OCI-LY3 (cell line): Measurements from ENCODE around the gene PIGM.

ENCODE experiments used
- H2AFZ ChIP-seq: fragments of 200-600, 300-600 bp; shearing (Covaris generic); 2 replicates; pipeline ENCODE4 v1.6.0; 2014; ENCODE audit warnings: antibody characterized with exemption, low read depth, low read length
- H3K27ac ChIP-seq: fragments of 200-600, 300-600 bp; sonication (generic); 2 replicates; pipeline ENCODE4 v1.5.1; 2014; ENCODE audit warnings: mild to moderate bottlenecking, low read length, moderate library complexity, mixed read lengths
- H3K27me3 ChIP-seq: fragments of 200-600, 300-600 bp; sonication (generic); 2 replicates; pipeline ENCODE4 v1.6.1; 2014; ENCODE audit warnings: low read depth, low read length, mixed read lengths
- H3K36me3 ChIP-seq: fragments of 200-600, 300-600 bp; sonication (generic); replicated peaks from 2 replicates; pipeline ENCODE3; 2014; ENCODE audit warnings: low read depth, low read length, mixed read lengths
- H3K4me1 ChIP-seq: fragments of 300-600, 200-600 bp; sonication (generic); 2 replicates; pipeline ENCODE4 v1.6.1; 2014; ENCODE audit warnings: low read length, mixed read lengths
- H3K4me2 ChIP-seq: fragments of 200-600, 300-600 bp; sonication (generic); 2 replicates; pipeline ENCODE4 v1.6.1; 2014; ENCODE audit warnings: low read length, mixed read lengths
- H3K4me3 ChIP-seq: fragments of 300-600, 200-600 bp; sonication (generic); 2 replicates; pipeline ENCODE4 v1.5.1; 2014; ENCODE audit warnings: antibody characterized with exemption, mild to moderate bottlenecking, low read length, moderate library complexity
- H3K79me2 ChIP-seq: fragments of 300-600, 200-600 bp; shearing (Covaris generic); 2 replicates; pipeline ENCODE4 v1.6.1; 2014; ENCODE audit warnings: mild to moderate bottlenecking, low read length, mixed read lengths
- H3K9ac ChIP-seq: fragments of 300-600, 200-600 bp; shearing (Covaris generic); 2 replicates; pipeline ENCODE4 v1.6.0; 2014; ENCODE audit warnings: mild to moderate bottlenecking, low read length, moderate library complexity
- H3K9me3 ChIP-seq: fragments of 200-600, 300-600 bp; shearing (Covaris generic); 2 replicates; pipeline ENCODE4 v1.6.1; 2014; ENCODE audit warnings: low read length, mixed read lengths; ENCODE audit not compliant: insufficient read depth
- H4K20me1 ChIP-seq: fragments of 200-600, 300-600 bp; sonication (generic); 2 replicates; pipeline ENCODE4 v1.6.1; 2016; ENCODE audit warnings: low read length, mixed read lengths; ENCODE audit not compliant: insufficient read depth
- EZH2phosphoT487 ChIP-seq: fragments of 200-600 bp; shearing (Covaris generic); IDR thresholded peaks from 2 replicates; pipeline ENCODE4 v1.6.1; 2018; ENCODE audit warnings: antibody characterized with exemption, mixed run types, low read depth
- TF ChIP-seq, protein P1 (sequence below): fragments of 200-600, 300-600 bp; sonication (generic); IDR thresholded peaks from 2 replicates; pipeline ENCODE4 v1.5.1; 2014; ENCODE audit warnings: antibody characterized with exemption, low read length, low read depth

Gene PIGM

DNA sequence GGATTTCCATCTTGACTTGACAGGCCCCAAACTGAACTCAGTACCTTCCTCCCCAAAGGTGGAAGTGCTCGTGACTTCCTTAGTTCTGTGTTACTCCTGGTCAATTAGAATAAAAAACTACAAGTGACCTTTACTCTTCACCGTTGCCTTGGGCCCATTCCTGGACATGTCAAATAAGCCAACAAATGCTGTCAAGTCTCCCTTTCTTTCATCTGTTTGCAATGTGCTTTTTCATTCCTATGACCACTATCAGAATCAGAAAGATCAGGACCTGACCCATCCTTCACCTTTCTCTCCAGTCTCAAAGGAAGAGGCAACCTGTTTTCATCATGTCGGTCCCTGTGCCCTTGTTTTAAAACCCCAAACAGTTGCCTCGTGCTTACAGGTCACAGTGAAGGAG, 43.1 kb upstream of the PIGM start:
- no peak overlapping the region for H2AFZ ChIP-seq
- TF ChIP-seq EZH2phosphoT487 = no peak
- TF ChIP-seq, protein P1, sequence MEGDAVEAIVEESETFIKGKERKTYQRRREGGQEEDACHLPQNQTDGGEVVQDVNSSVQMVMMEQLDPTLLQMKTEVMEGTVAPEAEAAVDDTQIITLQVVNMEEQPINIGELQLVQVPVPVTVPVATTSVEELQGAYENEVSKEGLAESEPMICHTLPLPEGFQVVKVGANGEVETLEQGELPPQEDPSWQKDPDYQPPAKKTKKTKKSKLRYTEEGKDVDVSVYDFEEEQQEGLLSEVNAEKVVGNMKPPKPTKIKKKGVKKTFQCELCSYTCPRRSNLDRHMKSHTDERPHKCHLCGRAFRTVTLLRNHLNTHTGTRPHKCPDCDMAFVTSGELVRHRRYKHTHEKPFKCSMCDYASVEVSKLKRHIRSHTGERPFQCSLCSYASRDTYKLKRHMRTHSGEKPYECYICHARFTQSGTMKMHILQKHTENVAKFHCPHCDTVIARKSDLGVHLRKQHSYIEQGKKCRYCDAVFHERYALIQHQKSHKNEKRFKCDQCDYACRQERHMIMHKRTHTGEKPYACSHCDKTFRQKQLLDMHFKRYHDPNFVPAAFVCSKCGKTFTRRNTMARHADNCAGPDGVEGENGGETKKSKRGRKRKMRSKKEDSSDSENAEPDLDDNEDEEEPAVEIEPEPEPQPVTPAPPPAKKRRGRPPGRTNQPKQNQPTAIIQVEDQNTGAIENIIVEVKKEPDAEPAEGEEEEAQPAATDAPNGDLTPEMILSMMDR = no peak
- H3K9ac ChIP-seq = no peak overlapping the region
- H3K9me3 ChIP-seq = no peaks in the 10 kb centered on the region
- no peak overlapping the region for H3K4me2 ChIP-seq
- H3K27ac ChIP-seq = no peak overlapping the region
- H3K4me3 ChIP-seq = no peak overlapping the region
- H4K20me1 ChIP-seq = no peaks in the 10 kb centered on the region
- H3K27me3 ChIP-seq = peaks cover 39% of the 10 kb centered on the region
- H3K36me3 ChIP-seq = no peaks in the 10 kb centered on the region
- peaks cover 7% of the 10 kb centered on the region for H3K4me1 ChIP-seq
- no peaks in the 10 kb centered on the region for H3K79me2 ChIP-seq

DNA sequence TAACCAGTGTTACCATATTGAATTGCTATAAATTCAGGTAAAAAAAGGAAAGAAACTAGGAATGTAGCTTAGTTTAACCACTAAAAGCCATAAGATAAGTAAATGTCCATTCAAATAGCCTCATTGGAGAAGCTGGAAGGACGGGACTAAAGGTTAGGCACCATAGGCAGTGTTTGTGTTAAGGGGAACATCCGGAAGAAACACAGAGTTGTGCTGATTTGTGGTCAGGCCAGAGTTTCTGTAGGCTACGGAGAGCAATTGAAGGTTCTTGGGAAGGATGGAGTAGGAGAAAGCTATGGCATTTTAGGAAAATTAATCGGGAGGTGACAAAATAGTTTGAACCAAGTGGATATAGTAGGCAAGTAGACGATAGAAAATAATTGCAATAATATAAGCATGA, 39.5 kb upstream of the PIGM start:
- Histone ChIP-seq H3K27ac (no peak overlapping the region), H3K9me3 (no peaks in the 10 kb centered on the region), H3K4me2 (no peak overlapping the region), H3K79me2 (no peaks in the 10 kb centered on the region), H3K9ac (no peak overlapping the region), H3K4me3 (no peak overlapping the region), H3K27me3 (peaks cover 43% of the 10 kb centered on the region), H3K4me1 (peaks cover 8% of the 10 kb centered on the region), H2AFZ (no peak overlapping the region), H3K36me3 (no peaks in the 10 kb centered on the region), H4K20me1 (no peaks in the 10 kb centered on the region)
- TF ChIP-seq, protein P1 = no peak
- no peak for TF ChIP-seq EZH2phosphoT487

DNA sequence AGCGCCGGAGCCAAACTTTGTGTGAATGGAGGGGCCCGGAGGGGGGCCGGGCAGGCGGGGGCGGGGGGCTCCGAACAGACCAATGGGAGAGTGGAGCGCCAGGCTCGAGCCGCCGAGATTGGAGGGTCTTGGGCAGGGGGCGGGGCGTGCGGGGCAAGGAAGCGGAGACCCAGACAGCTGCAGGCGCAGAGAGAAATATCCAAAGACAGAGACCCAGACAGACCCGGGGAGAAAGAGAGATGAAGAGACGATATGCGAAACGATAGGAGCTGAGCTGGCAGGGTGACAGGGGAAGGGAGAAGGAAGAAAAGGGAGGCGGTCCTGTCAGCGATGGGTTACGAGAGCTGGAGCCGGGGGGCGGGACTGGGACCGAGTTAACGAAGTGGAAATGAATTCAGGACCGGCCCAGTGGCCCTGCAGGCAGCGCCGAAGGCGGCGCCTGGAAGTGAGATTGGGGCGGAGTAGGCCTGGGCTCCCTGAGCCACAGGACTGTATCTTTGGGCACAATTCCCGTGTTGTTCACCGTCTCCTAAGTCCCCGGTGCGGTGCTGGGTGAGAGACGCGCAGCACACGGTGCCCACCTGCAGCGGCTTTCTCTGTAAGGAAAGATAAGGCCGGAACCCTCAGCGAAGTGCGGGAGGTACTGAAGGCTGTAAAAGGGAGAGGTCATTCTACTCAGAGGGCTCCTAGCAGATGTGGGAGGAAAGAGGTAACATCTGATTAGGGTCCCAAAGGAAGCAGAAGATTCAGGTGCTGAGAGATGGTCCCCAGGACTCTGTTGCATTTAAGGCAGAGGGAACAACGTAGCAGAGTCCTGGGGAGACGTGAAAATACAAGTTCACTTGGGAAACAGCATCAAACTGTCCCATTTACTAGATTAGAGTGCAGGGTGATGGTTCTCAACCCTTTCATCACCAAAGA, 38.7 kb upstream of the PIGM start:
- Histone ChIP-seq H3K4me1 (peaks cover 8% of the 10 kb centered on the region), H3K79me2 (no peaks in the 10 kb centered on the region), H2AFZ (peak overlapping the region; percentile 79), H3K4me2 (peak overlapping the region; percentile 92), H3K27me3 (peaks cover 43% of the 10 kb centered on the region), H4K20me1 (no peaks in the 10 kb centered on the region), H3K36me3 (no peaks in the 10 kb centered on the region), H3K9ac (peak overlapping the region; percentile 24; the same call in 1 of the 2 replicates), H3K9me3 (no peaks in the 10 kb centered on the region), H3K27ac (no peak overlapping the region), H3K4me3 (peak overlapping the region; percentile 84)
- TF ChIP-seq, protein P1 = no peak
- TF ChIP-seq EZH2phosphoT487 = no peak

DNA sequence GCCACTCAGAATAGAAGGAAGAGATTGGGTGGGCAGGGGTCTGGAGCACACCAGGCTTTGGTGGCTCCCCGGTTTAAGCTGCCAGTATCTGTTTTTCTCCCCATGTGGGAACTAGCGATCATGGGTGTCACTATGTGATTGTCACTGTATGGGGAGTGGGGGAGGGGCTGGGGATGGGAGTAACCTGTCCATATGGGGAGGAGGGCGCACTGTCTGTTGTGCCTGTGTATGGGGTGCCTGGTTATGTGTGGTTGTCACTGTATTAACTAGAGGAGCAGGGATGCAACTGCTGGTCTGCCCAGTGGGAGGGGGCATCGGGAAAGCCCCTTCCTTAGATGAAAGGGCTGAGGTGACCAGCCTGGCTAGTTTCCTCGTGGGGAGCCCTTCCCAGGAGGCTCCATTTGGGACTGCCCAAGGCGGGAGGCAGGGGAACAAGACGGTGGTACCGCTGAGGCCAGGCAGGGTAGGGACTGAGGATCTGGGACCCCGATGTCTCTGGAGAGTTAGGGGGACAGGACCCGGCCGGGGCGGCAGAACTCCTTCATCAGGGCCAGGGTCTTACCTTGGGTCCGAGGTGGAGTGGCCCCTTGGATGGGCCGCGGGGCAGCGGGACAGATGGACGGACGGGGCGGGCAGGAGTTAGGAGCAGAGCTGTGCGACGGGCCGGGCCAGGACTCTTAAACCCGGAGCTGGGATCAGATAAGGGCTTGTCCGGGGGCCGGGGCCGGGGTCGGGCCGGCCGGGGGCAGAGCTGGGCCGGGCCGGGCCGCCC, 37.9 kb upstream of the PIGM start, which contains the start of gene KCNJ10:
Gene KCNJ10, minus strand, starts transcription at position 701 of the 772 bp plus-strand sequence. CDS start 27,628 bp downstream, outside the sequence.
- no peaks in the 10 kb centered on the region for H4K20me1 ChIP-seq
- peak within 1 kb of the TSS; percentile 79 for H2AFZ ChIP-seq
- no peaks in the 10 kb centered on the region for H3K9me3 ChIP-seq
- no peaks in the 10 kb centered on the region for H3K36me3 ChIP-seq
- peaks cover 8% of the 10 kb centered on the region for H3K4me1 ChIP-seq
- H3K27me3 ChIP-seq = peaks cover 43% of the 10 kb centered on the region
- no peaks in the 10 kb centered on the region for H3K79me2 ChIP-seq
- no peak within 1 kb of the TSS for H3K27ac ChIP-seq
- TF ChIP-seq, protein P1 = no peak
- no peak for TF ChIP-seq EZH2phosphoT487
- peak within 1 kb of the TSS; percentile 92 for H3K4me2 ChIP-seq
- peak within 1 kb of the TSS; percentile 84 for H3K4me3 ChIP-seq
- peak within 1 kb of the TSS; percentile 24; the same call in 1 of the 2 replicates for H3K9ac ChIP-seq
